ENCODE measurements around the gene JCAD.

JCAD gene

GRCh38 chr10:30045961-30046360, 13.4 kb downstream of the JCAD start:
- no peak for DNase-seq

GRCh38 chr10:30043476-30044270, 15.7 kb downstream of the JCAD start:
- DNase-seq: no peak

GRCh38 chr10:30042820-30043219, 16.6 kb downstream of the JCAD start:
- no peak for DNase-seq

GRCh38 chr10:30041196-30042105, 17.9 kb downstream of the JCAD start:
- DNase-seq: no peak

GRCh38 chr10:30040597-30040996, 18.8 kb downstream of the JCAD start:
- DNase-seq: no peak

- no peak for DNase-seq
Observed at GRCh38 chr10:30039988-30040387, 19.4 kb downstream of the JCAD start.

GRCh38 chr10:30039567-30039966, 19.8 kb downstream of the JCAD start:
- no peak for DNase-seq

- no peak for DNase-seq
Observed at GRCh38 chr10:30038781-30039536, 20.4 kb downstream of the JCAD start.

- DNase-seq: no peak
Observed at GRCh38 chr10:30037620-30038336, 21.6 kb downstream of the JCAD start.

- DNase-seq: no peak
Observed at GRCh38 chr10:30036811-30037210, 22.6 kb downstream of the JCAD start.

- DNase-seq: no peak
Observed at GRCh38 chr10:30036341-30036740, 23.0 kb downstream of the JCAD start.

GRCh38 chr10:30034433-30035137, 24.8 kb downstream of the JCAD start:
- DNase-seq: no peak

- DNase-seq: no peak
Observed at GRCh38 chr10:30032125-30032524, 27.3 kb downstream of the JCAD start.

- DNase-seq: no peak
Observed at GRCh38 chr10:30029872-30030256, 29.5 kb downstream of the JCAD start.

GRCh38 chr10:30029164-30029871, 30.1 kb downstream of the JCAD start:
- DNase-seq: no peak

- DNase-seq: no peak
Observed at GRCh38 chr10:30028738-30029030, 30.7 kb downstream of the JCAD start.

- DNase-seq: no peak
Observed at GRCh38 chr10:30028006-30028737, 31.2 kb downstream of the JCAD start.

GRCh38 chr10:30027057-30028005, 32.1 kb downstream of the JCAD start:
- DNase-seq: no peak

- no peak for DNase-seq
Observed at GRCh38 chr10:30026578-30026977, 32.8 kb downstream of the JCAD start.

- no peak for DNase-seq
Observed at GRCh38 chr10:30026080-30026479, 33.3 kb downstream of the JCAD start.

Measured in HCEC 1CT (cell line).